ENCODE measurements around the gene DNMBP.
"Not testable (repeated sequence)": the region's sequence is repeated elsewhere in the genome, so short reads cannot be mapped to it uniquely, and the experiment has no call there.

The DNMBP gene

DNA sequence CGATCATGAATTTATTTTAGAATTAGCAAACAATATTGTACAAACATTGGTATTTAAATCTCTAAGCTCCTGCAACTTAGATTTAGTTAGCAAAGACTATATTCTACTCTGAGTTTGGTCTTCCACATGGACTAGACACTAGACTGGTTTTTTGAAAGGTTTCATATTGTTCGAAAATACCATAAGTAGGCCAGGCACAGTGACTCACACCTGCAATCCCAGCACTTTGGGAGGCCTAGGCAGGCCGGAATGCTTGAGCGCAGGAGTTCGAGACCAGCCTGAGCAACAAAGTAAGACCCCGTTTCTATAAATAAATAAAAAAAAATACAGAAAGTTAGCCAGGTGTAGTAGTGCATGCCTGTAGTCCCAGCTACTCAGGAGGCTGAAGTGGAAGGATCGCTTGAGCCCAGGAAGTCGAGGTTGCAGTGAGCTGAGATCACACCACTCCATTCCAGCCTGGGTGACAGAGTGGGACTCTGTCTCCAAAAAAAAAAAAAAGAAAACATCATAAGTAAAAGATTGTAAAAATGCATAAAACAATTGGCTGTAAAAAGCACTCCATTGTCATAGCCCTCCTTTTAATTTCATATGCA is 154.2 kb downstream of the DNMBP start:
- no peak for DNase-seq

DNA sequence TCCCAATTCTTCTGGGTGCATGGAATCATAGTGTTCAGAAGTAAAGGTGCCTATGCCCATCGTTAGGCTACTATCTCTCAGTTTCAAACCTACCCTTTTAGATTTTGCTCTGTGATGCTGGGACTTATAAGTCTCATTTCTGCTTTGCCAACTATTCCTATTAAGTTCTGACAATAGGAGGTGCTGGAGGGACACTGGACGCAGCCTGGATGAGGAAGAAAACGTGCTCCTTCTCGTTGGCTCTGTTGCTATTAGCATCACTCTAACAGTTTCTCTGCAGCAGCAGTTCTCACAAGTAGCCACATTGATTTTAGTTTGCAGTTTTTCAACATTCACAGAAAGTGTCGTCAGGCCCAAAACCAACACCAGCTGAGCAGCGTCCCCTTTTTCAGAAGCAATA is 154.9 kb downstream of the DNMBP start:
- no peak for DNase-seq

DNA sequence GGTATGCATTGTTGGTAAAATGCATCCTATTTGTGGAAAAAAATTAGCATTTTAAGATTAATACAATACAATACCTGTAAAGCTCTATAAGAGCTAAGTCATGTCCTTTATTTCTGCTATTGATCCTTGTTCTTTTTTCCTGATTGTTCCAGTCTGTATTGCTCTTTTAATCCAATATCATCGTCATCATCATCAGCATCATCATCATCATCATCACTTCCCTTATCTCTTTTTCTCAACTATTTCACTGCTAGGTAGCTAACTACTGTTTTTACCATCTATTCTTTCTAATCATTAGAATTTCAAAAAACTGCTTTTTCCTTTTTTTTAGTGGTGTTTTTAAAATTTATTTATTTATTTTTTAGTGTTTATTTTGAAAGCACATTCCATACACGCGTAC is 156.1 kb downstream of the DNMBP start:
- DNase-seq = no peak

DNA sequence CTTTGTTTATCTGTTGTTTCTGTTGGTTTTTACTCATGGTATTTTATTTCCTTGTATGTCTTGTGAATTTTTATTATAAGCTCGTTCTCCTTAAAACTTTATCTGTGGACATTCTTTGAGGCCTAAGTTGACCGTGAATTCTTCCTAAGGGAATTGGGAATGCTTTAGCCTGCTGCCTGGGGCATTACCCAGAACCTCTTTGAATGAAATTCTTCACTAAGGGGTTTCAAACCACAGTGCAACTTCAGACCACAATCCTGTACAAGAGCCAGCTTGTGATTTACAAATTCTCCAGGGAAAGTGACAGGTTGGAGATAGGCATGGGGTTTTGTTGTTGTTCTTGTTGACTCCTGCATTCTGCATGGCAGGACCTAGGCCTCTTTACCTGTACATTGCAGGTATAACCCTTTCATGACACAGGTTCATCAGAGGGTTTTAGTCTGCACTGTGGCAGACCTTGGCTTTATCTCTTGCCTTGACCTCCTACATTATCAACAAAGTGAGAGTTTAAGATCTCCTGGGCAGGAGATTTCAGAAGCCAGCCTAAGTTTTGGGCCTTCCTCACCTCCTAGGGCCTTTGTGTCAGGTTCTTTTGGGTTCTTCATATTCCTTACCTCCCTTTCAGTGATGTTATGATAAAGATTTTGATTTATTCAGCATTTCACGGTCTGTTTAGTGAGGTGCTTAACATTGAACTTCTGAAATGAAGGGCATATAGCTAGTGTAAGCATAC is 157.1 kb downstream of the DNMBP start:
- DNase-seq = no peak

DNA sequence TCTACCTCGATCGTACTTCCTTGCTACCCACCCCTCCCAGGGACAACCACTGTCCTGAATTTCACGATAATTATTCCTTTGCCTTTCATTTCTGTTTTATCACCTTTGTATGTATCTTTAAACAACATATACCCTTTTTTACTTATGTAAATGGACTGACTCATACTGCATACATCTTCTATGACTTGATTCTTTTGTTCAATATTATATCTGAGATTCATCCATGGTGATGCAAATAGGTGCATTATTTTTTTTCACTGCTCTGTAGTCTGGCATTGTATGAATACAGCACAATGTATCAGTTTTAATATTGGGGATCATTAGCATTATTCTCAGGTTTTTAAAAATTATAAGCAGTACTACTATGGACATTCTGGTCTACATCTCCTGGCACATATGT is 157.9 kb downstream of the DNMBP start:
- DNase-seq = no peak

DNA sequence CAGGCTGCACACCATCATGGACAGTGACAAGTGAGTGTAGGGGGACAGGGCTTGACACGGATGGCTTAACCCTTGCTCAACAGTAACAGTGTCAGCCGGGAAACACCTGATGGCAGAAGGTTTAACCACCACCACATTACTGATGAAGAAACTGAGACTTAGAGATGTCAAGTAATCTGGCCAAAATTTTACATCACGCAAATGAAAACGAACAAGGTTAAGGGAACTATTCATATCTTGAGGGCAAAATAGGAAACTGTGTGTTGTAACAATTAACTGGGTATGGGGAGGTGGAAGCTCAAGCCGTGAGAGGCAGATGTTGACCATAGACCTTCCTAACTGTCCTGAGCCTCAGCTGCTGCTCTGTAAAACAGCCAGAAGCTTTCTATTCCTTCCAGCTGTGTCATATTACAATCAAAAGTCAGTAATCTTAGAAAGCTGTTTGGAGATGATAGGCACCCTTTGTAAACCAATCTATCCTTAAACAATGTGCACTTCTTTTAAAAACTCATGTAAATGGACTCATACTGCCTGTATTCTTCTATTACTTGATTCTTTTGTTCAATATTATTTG is 158.9 kb downstream of the DNMBP start:
- DNase-seq = no peak

DNA sequence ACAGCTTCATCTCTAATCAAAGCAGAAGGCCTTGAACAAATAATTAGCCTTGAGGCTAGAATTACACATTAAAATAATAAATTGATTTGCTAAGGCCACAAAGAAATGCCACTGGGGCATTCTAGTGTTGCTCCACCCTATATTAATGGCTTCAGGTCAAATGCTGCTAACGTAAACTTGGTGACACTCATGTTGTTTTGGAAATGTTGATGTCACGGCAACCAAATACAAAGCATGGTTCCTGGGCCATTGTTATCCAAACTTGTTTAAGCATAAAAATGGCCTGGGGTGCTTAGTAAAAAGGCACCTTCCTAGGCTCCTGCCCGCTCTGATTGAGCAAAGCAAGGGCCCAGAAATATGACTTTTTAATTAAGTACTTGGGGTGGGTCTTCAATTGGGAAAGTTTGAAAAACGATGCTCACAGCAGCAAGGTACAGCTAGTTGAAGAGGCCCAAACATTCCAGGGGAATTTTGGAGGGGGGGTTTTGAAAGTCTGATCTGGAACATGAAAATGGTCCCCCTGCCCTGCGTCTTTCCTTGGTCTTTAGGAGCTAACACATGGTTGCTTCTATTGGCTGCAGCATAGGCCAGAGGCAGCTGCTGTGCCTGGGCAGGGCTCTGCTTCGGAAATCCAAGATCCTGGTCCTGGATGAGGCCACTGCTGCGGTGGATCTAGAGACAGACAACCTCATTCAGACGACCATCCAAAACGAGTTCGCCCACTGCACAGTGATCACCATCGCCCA is 159.6 kb downstream of the DNMBP start:
- DNase-seq = no peak

DNA sequence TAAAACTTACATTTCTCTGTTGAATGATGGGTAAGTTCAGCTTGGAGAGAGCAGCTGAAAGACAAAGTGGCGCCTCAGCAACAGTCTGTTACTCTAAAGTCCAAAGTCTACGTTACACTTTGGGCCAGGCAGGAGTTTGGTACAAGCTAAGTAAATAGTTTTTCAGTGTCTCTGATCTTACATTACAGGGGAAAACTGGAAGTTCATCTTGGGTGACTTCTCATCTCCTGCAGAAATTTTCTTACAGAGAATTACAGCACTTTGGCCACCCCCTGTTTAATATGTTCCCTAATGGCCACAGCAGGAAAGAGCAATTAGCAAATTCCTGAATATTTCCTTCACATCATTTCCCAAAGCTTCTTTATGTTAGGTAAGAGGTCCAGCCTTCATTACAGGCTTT is 160.2 kb downstream of the DNMBP start:
- DNase-seq = no peak

DNA sequence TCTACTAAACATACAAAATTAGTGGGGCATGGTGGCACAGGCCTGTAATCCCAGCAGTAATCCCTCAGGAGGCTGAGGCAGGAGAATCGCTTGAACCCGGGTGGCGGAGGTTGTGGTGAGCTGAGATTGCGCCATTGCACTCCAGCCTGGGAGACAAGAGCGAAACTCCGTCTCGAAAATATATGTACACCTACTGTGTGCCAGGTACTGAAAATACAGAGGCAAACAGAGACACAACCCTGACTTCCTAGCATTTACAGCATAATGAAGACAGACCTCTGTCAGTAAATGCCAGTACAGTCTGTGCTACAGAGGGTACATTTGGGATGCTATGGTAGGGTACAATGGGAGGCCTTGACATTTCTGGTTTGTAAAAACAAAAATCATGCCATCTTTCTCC is 160.7 kb downstream of the DNMBP start:
- no peak for DNase-seq

DNA sequence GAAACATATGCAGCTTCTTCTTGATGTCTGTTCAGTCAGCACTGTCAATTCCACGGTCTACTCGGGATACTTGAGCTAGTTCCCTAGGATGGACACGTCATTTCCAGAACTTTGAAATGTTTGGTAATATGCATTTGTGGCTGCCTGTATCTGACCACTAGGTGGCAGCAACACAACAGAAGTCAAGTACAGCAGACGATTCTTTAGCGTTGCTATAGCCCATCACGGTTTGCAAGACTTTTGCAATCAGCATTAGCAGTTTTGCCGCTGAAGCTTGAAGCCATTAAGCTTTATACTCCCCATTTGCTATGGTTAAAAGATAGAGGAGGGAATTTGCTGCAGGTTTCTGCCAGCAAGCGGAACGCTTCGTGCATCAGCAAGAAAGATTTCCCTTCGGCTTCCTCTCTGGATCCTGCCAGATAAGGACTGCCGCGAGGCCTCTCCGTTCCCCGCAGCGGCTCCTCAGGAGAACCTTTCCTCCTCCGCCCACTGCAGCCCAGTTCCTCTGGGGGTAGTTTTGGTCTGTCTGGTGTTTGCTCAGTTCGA is 163.8 kb downstream of the DNMBP start:
- peak; percentile 79 for DNase-seq

DNA sequence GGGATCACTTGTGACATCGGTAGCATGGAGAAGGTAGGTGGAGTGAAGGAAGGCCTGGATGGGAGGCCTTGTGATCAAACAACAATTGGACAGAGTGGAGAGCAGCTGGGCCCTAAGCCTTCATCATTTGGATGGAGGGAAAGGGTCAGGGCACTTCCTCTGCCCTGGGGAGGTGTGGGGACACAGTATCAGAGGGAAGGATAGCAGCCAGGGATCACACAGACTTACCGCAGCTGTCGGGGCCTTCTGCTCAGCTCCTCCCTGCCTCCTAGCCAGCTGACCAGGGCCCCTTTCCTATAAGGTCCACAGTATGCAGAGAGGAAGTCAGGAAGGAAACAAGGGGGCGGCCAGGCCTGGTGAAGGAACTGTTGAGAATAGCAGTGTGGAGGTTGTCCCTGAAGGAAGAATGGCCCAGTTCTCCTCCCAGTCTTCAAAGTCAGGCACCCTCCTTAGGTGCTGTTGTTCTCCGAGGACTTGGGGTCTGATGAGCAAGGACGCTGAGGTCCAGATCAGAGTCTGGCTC is 165.3 kb downstream of the DNMBP start:
- DNase-seq = no peak

DNA sequence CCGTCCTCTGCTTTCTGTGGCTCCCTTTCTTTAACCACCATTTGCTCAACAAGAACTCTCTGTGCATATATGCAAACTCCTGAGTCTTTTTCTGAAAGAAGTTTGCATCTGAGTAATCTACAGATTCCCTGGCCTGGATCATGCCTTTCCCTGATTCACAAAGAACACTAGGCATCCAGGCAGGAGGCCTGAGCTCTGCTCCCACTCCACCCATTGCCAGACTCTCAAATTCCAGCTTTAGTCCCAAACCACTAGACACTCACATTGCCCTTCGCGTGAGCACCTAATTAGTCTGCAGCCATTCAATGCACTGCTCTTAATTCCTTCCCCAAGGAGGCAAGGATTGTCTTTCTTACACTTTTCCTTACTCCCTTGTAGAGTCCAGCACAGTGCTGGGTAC is 166.4 kb downstream of the DNMBP start:
- no peak for DNase-seq

DNA sequence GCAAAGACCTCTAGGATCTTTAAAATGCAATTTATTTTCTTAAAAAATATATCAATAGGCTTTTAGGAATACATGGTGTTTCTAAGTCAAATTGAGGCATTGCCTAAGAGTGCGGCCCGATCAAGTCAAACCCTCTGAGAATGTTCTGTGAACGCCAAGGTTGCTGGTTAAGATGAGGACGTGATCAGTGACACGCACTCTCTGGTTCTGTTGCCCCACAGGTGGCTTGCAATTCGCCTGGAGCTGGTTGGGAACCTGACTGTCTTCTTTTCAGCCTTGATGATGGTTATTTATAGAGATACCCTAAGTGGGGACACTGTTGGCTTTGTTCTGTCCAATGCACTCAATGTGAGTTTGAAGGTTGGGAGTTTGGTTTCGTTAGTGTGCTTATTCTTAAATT is 168.0 kb downstream of the DNMBP start:
- no peak for DNase-seq

DNA sequence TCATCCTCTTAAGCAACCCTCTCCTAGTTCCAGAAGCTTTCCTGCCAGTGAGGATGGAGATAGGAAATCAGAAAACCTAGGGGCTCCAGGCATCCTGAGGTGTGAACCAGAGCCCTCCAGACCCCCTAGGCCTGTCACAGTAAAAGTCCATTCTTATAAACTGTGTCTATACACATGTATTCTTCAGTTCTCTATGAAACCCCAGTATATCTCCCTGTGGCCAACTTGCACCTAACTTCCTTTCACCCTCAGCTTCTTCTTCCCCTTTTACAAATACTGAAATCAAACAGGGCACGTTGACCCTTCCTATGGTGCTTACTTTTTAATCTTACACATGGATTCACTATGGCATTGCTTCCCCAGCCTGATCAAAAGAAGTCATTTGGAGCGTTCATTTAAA is 168.9 kb downstream of the DNMBP start:
- not testable (repeated sequence) for DNase-seq

DNA sequence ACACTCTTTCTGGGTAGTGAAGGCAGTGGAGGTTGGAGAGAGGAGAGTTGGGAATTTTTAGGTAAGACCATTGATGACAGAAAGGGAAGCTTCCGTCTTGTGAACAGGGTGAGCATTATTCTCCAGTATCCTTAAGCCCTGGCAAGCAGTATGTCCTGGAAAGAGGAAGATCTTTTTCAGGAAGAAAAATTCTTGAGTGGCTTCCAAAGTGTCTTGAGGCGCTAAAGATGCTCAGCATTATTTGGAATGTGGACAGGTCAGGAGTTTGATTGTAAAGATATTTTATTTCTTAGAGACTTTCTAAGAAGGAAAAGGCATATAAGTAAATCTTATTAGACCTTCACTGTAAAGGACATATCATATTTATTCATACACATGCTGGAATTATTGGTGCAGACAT is 173.0 kb downstream of the DNMBP start:
- DNase-seq = no peak

DNA sequence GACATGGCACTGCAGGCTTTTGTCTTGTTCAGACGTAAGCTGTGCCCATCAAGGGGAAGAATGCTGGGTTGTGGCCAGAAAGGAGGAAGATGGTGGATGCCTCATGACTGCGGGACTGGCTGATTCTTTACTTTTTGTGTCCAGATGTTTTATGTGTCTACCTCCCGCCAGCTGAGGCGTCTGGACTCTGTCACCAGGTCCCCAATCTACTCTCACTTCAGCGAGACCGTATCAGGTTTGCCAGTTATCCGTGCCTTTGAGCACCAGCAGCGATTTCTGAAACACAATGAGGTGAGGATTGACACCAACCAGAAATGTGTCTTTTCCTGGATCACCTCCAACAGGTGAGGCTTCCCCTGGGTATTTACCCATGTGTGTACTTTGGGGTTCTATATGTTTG is 173.8 kb downstream of the DNMBP start:
- DNase-seq = no peak

DNA sequence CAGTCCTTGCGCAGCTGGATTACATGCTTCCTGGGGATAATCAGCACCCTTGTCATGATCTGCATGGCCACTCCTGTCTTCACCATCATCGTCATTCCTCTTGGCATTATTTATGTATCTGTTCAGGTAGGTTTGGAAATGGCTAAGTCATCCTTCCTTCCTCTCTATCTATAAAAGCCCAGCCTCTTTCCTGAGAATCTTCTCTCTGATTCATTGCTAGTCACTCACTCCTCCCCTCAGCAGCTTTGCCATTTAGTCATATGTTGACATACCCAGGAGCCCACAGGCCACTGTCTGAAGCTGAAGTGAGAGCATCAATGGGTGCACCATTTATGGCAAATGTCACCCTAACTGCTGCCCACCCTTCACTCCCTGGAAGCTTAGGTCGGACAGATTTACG is 175.3 kb downstream of the DNMBP start:
- DNase-seq = no peak

DNA sequence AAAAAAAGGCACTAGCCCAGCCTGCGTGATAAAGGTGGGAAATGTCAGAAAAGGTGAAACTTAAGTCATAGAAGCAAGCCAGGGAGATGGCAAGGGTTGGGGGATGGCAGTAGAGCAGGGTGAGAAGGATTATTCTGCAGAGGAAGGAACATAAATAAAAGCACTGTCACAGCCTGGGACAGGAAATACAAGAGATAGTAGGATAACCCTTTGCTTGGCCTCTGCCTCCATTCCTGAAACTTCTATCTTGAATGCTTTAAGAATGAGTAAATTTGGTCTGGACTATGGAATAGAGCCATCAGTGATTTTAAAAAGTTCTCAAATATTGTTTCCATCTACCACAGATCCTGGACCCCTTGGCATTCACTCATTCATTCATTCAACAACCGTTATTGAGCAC is 177.3 kb downstream of the DNMBP start:
- no peak for DNase-seq

DNA sequence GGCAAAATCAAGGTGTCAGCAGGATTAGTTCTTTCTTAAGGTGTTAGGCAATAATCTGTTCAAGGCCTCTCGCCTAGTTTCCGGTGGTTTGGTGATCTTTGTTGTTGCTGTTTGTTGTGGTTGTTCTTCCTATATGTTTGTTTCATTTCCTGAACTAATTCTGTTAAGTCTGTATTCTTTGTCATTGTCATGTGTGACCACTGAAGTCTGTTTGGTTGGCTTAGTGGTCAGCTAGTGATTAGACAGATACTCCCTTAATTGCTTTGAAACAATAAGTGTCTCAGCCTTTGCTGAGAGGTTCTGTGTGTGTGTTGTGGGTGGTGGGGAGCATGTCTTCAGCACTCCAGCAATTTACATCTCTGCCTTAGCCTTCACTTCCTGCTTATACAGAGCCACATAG is 181.3 kb downstream of the DNMBP start:
- no peak for DNase-seq

DNA sequence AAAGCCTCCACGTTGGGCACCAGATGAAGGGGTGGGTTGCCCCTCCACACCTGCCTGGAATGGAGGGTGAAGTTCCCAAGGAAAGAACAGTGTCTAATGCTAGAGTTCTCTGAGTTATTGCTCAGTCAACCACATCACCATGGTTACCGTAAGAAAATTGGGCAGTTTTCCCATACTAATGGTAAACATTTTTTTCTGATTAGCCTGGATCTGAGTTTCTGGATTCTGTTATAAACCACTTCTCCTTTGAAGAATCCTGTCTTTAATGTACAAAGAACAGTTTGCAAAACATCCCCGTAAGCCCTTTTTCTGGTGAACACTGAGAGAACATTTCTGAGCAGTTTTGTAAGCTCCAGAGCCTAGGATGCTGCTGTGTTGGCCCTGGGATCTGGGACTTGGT is 181.8 kb downstream of the DNMBP start:
- no peak for DNase-seq

Data from right forelimb (tissue), 1 donor.